Karpas-422 (cell line): ENCODE data around the gene TOPBP1. TPM values are rescaled to one million over a fixed set of nuclear protein-coding genes. Genes with fewer than 3 reads are reported as not detected.
"Not testable (repeated sequence)": the region's sequence is repeated elsewhere in the genome, so short reads cannot be mapped to it uniquely, and the experiment has no call there.

ENCODE experiments used
- DNase-seq: peaks from one replicate; pipeline ENCODE4 v3.0.0-alpha.2; 2015
- H2AFZ ChIP-seq: fragments of 200-600 bp; sonication (generic); 2 replicates; pipeline ENCODE4 v1.6.1; 2014; ENCODE audit warnings: antibody characterized with exemption, low read length, mixed read lengths
- H3K27ac ChIP-seq: fragments of 200-600 bp; sonication (generic); 2 replicates; pipeline ENCODE4 v1.5.1; 2014; ENCODE audit warnings: mild to moderate bottlenecking, low read length, moderate library complexity
- H3K27me3 ChIP-seq: fragments of 200-600 bp; sonication (generic); 2 replicates; pipeline ENCODE4 v1.6.1; 2014; ENCODE audit warnings: low read length, mixed read lengths
- H3K36me3 ChIP-seq: fragments of 200-600 bp; sonication (generic); 2 replicates; pipeline ENCODE4 v1.6.1; 2014; ENCODE audit warnings: low read length, mixed read lengths; ENCODE audit not compliant: insufficient read depth
- H3K4me1 ChIP-seq: fragments of 200-600 bp; sonication (generic); 2 replicates; pipeline ENCODE4 v1.6.1; 2014; ENCODE audit warnings: mild to moderate bottlenecking, low read length, mixed read lengths
- H3K4me2 ChIP-seq: fragments of 200-600 bp; sonication (generic); 2 replicates; pipeline ENCODE4 v1.6.1; 2014; ENCODE audit warnings: low read length, low read depth, mild to moderate bottlenecking; ENCODE audit not compliant: poor library complexity, severe bottlenecking
- H3K4me3 ChIP-seq: fragments of 200-600 bp; sonication (generic); 2 replicates; pipeline ENCODE4 v1.5.1; 2014; ENCODE audit warnings: mild to moderate bottlenecking, antibody characterized with exemption, low read length, mixed read lengths
- H3K79me2 ChIP-seq: fragments of 200-600 bp; sonication (generic); 2 replicates; pipeline ENCODE4 v1.6.1; 2014; ENCODE audit warnings: mild to moderate bottlenecking, low read length, mixed read lengths
- H3K9ac ChIP-seq: fragments of 200-600 bp; sonication (generic); 2 replicates; pipeline ENCODE4 v1.6.0; 2014; ENCODE audit warnings: low read length
- H3K9me2 ChIP-seq: fragments of 200-600 bp; sonication (generic), shearing (Covaris generic); replicated peaks from 2 replicates; pipeline ENCODE4 v1.6.0; 2014; ENCODE audit warnings: mild to moderate bottlenecking, low read length, moderate library complexity; ENCODE audit not compliant: insufficient read depth
- H3K9me3 ChIP-seq: fragments of 300-700, 200-600 bp; sonication (generic); 2 replicates; pipeline ENCODE4 v1.6.1; 2014; ENCODE audit warnings: low read length, mixed read lengths
- H4K20me1 ChIP-seq: fragments of 200-600 bp; sonication (generic); 2 replicates; pipeline ENCODE4 v1.6.1; 2014; ENCODE audit warnings: mild to moderate bottlenecking, antibody characterized with exemption, low read length, low read depth; ENCODE audit not compliant: insufficient read depth
- total RNA-seq: library from RNA; depleted of rRNA; stranded (reverse); fragments of >200 nt; shearing (Covaris generic); gene quantifications from 2 replicates; pipeline ENCODE4 v1.2.3, GENCODE V29; 2014; ENCODE audit warnings: low replicate concordance

The TOPBP1 gene
- total RNA-seq, 1 experiment from 2014 or later = 170 TPM

DNA sequence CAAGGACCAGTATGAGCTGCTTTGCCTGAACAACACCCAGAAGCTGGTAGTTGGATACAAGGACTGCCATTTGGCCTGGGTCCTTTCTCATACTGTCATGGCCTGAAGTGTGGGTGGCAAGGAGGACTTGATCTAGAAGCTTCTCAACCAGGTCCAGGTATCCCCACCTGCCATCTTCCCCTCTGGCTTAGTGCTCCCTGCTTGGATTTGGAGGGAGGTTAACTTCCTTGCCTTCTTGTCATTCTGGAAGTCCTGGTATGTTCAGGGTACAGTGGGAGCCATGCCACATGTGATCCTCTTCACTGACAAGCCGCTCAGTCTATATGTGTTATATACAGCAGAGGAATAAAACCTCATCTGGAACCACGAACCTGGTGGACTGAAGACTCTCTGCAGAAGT is 37.7 kb upstream of the TOPBP1 start:
- no peak for DNase-seq
- no peak overlapping the region for H3K4me3 ChIP-seq
- H3K27me3 ChIP-seq = no peaks in the 10 kb centered on the region
- H3K27ac ChIP-seq = no peak overlapping the region
- no peak overlapping the region for H3K4me2 ChIP-seq
- H4K20me1 ChIP-seq = no peaks in the 10 kb centered on the region
- no peaks in the 10 kb centered on the region for H3K79me2 ChIP-seq
- no peaks in the 10 kb centered on the region for H3K9me3 ChIP-seq
- no peaks in the 10 kb centered on the region; the same call in 1 of the 2 replicates for H3K36me3 ChIP-seq
- no peaks in the 10 kb centered on the region for H3K9me2 ChIP-seq
- no peak overlapping the region for H2AFZ ChIP-seq
- no peaks in the 10 kb centered on the region for H3K4me1 ChIP-seq
- H3K9ac ChIP-seq = no peak overlapping the region

DNA sequence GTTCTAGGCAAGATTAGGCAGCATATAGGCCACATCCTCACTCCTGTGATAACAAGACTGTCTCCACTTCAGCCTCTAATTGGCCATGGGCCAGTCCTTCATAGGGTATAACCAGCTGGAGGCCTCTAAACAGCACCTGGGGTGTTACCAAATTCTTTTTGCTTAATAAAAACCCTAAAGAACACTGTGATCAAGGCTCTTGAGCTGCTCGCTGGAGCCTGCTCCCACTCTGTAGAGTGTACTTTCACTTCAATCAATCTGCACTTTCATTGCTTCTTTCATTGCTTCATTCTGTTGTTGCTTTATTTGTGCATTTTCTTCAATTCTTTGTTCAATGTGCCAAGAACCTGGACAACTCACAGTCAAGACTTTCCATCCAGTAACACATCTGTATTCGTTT is 36.2 kb upstream of the TOPBP1 start:
- no peak for DNase-seq
- H3K27ac ChIP-seq = no peak overlapping the region
- no peaks in the 10 kb centered on the region for H3K9me2 ChIP-seq
- H3K9me3 ChIP-seq = no peaks in the 10 kb centered on the region
- no peak overlapping the region for H2AFZ ChIP-seq
- H3K9ac ChIP-seq = no peak overlapping the region
- no peaks in the 10 kb centered on the region for H4K20me1 ChIP-seq
- no peak overlapping the region for H3K4me3 ChIP-seq
- H3K36me3 ChIP-seq = no peaks in the 10 kb centered on the region; the same call in 1 of the 2 replicates
- no peaks in the 10 kb centered on the region for H3K4me1 ChIP-seq
- no peak overlapping the region for H3K4me2 ChIP-seq
- H3K79me2 ChIP-seq = no peaks in the 10 kb centered on the region
- no peaks in the 10 kb centered on the region for H3K27me3 ChIP-seq

DNA sequence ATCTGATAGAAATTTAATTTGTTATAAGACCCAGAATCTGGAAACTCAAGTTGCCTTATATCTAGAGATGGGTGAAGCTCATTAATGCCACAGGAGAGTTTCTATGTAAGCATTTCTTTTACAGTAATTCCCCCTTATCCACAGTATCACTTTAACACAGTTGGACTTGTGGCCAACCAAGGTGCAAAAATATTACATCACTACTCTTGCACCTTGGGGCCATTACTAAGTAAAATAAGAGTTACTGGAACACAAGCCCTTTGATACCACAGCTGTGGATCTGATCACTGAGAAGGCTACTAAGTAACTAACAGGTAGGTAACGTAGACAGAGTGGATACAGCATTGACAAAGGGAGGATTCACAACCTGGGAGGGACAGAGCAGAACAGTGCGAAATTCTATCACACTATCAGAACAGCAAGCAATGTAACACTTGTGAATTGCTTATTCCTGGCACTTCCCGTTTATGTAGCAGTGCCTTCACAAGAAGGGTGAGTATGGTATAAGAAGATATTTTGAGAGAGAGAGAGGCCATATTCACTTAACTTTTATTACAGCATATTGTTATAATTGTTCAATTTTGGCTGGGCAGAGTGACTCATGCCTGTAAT is 33.9 kb upstream of the TOPBP1 start:
- no peak overlapping the region for H3K27ac ChIP-seq
- H3K9ac ChIP-seq = no peak overlapping the region
- no peak for DNase-seq
- H3K4me2 ChIP-seq = no peak overlapping the region
- no peaks in the 10 kb centered on the region for H3K79me2 ChIP-seq
- H3K27me3 ChIP-seq = peaks cover 5% of the 10 kb centered on the region; the same call in 1 of the 2 replicates
- no peaks in the 10 kb centered on the region for H4K20me1 ChIP-seq
- no peak overlapping the region for H3K4me3 ChIP-seq
- no peaks in the 10 kb centered on the region for H3K9me2 ChIP-seq
- H3K36me3 ChIP-seq = no peaks in the 10 kb centered on the region; the same call in 1 of the 2 replicates
- H3K4me1 ChIP-seq = no peaks in the 10 kb centered on the region
- H2AFZ ChIP-seq = no peak overlapping the region
- no peaks in the 10 kb centered on the region for H3K9me3 ChIP-seq

DNA sequence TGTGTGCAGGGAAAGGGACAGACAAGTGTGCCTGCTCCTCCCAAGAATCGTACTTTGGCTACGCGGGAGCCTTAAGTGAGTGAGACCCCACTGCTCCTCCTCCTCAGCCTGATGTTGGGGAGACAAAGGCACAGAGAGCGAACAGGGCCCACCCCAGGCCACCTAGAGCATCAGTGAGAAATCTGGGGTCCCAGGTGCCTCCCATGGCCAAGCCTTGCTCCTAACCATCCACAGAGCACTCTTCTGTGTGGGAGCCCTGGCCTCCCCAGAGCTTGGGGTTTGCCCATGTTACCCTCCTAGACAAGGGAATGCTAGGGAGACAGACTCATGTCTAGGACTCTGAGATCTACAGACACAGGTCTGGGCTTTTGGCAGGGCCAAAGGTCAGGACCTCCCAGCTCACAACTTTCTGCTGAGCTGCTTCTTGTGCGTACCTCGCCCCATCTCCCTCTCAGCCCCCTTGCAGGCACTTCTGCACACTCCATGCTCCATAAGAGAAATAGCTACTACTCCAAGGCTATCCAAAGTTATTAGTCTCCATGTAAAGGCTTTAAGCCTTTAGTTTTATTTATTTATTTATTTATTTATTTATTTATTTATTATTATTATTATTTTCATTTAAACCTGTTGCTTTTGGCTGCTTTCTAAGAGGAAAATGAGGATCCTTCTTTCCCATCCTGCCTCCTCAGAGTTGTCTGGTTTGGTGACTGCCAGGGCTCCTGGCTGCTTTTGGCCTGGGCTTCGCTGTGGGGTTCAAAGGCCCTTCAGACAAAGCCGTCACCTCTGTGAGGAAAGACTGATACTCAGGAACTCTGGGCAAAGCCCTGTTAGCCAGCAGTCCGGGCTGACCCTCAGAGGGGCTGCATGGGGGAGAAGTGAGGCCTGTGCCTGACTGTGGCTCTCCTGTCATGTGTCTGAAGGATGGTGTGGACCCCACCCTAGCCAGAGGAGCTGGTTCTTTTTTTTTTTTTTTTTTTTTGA is 32.8 kb upstream of the TOPBP1 start:
- Histone ChIP-seq H3K79me2 (no peaks in the 10 kb centered on the region), H3K36me3 (no peaks in the 10 kb centered on the region; the same call in 1 of the 2 replicates), H3K27me3 (peaks cover 5% of the 10 kb centered on the region; the same call in 1 of the 2 replicates), H3K4me1 (no peaks in the 10 kb centered on the region), H3K27ac (no peak overlapping the region), H3K9ac (no peak overlapping the region), H4K20me1 (no peaks in the 10 kb centered on the region), H3K4me2 (no peak overlapping the region), H3K4me3 (no peak overlapping the region), H3K9me2 (no peaks in the 10 kb centered on the region), H2AFZ (no peak overlapping the region), H3K9me3 (no peaks in the 10 kb centered on the region)
- DNase-seq = no peak

DNA sequence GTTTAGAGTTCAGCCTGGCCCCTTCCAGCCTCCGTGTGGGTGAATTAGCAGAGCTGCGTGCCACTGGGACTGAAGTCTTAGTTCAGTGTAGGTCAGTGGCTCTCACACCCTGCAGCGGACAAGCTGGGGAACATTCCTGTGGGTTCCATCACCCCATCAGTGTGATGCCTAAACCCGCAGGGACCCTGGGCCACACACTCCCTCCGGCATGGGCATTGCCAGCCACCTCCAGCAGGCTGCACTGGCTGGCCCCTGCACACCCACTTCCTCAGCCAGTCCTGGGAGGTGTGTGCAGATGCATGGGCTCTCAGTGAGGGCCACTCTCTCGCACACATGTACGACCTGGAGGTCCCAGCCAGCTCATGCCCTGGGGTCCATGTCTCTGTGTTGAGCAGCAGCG is 32.1 kb upstream of the TOPBP1 start:
- Histone ChIP-seq H3K9me3 (no peaks in the 10 kb centered on the region), H3K4me1 (no peaks in the 10 kb centered on the region), H3K27me3 (peaks cover 5% of the 10 kb centered on the region; the same call in 1 of the 2 replicates), H4K20me1 (no peaks in the 10 kb centered on the region), H3K9me2 (no peaks in the 10 kb centered on the region), H3K4me2 (no peak overlapping the region), H3K79me2 (no peaks in the 10 kb centered on the region), H2AFZ (no peak overlapping the region), H3K4me3 (no peak overlapping the region), H3K36me3 (no peaks in the 10 kb centered on the region; the same call in 1 of the 2 replicates), H3K9ac (no peak overlapping the region), H3K27ac (no peak overlapping the region)
- no peak for DNase-seq

DNA sequence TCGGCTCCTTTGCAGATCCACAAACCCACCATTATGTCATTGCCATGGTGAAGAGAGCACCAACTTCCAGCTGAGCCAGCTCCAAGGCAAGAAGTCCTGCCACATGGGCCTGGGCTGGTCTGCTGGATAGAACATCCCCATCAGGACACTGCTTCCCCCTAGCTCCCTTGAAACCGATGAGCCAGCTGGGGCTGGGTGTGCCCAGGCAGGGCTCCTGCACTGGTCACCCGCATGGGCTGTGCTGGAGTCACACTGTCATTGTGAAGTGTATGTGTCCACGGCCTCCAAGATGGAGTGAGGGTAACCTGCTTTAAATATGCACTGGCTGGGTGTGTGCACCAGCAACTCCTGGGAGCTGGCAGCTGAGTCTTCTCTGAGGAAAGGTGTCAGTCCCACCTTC is 31.0 kb upstream of the TOPBP1 start:
- Histone ChIP-seq H3K4me2 (no peak overlapping the region), H3K79me2 (no peaks in the 10 kb centered on the region), H3K9ac (no peak overlapping the region), H3K9me3 (no peaks in the 10 kb centered on the region), H3K4me3 (no peak overlapping the region), H3K36me3 (no peaks in the 10 kb centered on the region), H3K9me2 (no peaks in the 10 kb centered on the region), H3K4me1 (no peaks in the 10 kb centered on the region), H3K27me3 (peaks cover 5% of the 10 kb centered on the region; the same call in 1 of the 2 replicates), H3K27ac (no peak overlapping the region), H4K20me1 (no peaks in the 10 kb centered on the region), H2AFZ (no peak overlapping the region)
- no peak for DNase-seq

DNA sequence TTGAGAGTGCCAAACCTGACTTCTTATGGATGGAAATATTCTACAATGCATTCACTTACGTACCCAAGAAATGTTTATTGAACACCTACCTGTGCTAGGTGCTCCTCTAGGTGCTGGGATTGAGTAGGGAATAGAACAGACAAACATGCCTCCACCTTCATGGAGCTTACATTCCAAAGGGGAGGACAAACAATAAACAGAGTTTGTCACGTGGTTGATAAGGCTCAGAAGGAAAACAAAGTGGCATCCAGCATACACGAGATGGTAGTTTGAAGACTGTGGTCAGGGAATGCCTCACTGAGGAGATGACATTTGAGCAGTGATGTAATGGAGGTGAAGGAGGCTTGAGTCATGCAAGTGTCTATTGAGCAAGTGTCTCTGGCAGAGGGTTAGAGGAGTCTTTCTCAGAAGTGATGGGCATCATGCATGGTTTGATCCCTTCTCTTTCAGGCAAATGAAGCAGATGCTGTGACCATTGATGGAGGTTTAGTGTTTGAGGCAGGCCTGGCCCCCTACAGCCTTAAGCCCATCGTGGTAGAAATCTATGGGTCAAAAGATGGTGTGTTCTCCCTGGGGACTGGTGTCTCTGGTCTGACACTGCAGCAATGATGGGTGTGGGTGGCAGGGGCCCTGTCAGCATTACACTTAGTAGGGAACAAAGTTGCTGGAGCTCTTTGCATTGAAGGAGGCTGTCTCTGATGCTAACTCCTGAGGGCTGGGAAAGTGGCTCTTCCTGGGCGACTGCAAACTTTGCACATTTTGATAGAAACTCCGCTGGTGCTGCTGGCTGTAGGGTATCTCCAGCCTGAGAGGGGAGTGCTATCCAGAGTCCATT is 29.7 kb upstream of the TOPBP1 start:
- DNase-seq = no peak
- Histone ChIP-seq H3K4me1 (no peaks in the 10 kb centered on the region), H3K79me2 (no peaks in the 10 kb centered on the region), H3K9me3 (no peaks in the 10 kb centered on the region), H2AFZ (no peak overlapping the region), H3K9me2 (no peaks in the 10 kb centered on the region), H3K4me3 (no peak overlapping the region), H3K4me2 (no peak overlapping the region), H3K27me3 (peaks cover 5% of the 10 kb centered on the region; the same call in 1 of the 2 replicates), H3K36me3 (no peaks in the 10 kb centered on the region), H3K9ac (no peak overlapping the region), H3K27ac (no peak overlapping the region), H4K20me1 (no peaks in the 10 kb centered on the region)

DNA sequence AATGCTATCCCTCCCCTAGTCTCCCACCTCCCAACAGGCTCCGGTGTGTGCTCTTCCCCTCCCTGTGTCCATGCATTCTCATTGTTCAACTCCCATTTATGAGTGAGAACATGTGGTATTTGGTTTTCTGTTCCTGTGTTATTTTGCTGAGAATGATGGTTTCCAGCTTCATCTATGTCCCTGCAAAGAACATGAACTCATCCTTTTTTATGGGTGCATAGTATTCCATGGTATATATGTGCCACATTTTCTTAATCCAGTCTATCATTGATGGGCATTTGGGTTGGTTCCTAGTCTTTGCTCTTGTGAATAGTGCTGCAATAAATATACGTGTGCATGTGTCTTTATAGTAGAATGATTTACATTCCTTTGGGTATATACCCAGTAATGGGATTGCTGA is 16.3 kb upstream of the TOPBP1 start:
- H3K27me3 ChIP-seq, H3K9me2 ChIP-seq: not testable (repeated sequence)

More for the DNA sequence above, 16.3 kb upstream of the TOPBP1 start:
- peaks cover 19% of the 10 kb centered on the region for H3K4me1 ChIP-seq
- not testable (repeated sequence) for H3K36me3 ChIP-seq, H3K79me2 ChIP-seq, H3K9ac ChIP-seq, H3K9me3 ChIP-seq, H3K4me2 ChIP-seq, H3K4me3 ChIP-seq, H3K27ac ChIP-seq, H4K20me1 ChIP-seq, H2AFZ ChIP-seq, DNase-seq
